HL-60 (cell line): ENCODE results near the gene MAP3K7.

Experiments used
- CTCF ChIP-seq: IDR thresholded peaks from one replicate; pipeline ENCODE4 v1.5.1; 2011; ENCODE audit warnings: low read length, control low read depth, inconsistent platforms; ENCODE audit not compliant: insufficient read depth
- POLR2AphosphoS5 ChIP-seq: IDR thresholded peaks from 2 replicates; pipeline ENCODE4 v1.6.1; 2012; ENCODE audit warnings: low read depth
- REST ChIP-seq: IDR thresholded peaks from 2 replicates; pipeline ENCODE4 v1.6.1; 2012; ENCODE audit warnings: low read depth; ENCODE audit not compliant: insufficient replicate concordance

DNA sequence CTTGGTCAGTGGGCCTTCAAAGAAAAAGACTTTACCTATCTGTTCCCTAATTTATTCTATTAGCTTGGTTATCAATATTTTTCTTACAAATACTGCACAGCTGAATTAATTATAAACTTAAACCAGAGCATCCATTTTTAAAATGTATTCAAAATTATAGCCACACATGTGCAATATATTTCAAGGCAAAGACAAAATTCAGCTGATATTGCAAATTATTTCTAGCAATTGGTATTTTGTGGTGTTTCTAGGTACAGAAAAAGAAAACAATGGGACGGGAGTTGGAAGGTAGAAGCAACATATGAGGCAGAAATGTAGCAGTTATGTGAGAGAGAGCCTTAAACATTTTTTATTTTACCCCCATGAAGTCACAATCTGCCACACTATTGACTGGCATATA lies 64.9 kb downstream of the MAP3K7 start:
- TF ChIP-seq REST (no peak), CTCF (no peak), POLR2AphosphoS5 (no peak)
